OCI-LY7 (cell line): ENCODE data around the gene CNGA4. TPM values are rescaled to one million over a fixed set of nuclear protein-coding genes. Genes with fewer than 3 reads are reported as not detected.

ENCODE experiments used
- BruUV-seq: library from RNA; stranded (reverse); fragments of 400-500 nt; replicated peaks from 2 replicates; lab custom pipeline; 2021; lab: Mats Ljungman, UMichigan
- CTCF ChIA-PET: fragments of 300-600 bp; sonication (Branson Sonifier 250); formaldehyde crosslinking; loops from one replicate; lab custom pipeline; 2022; ENCODE audit warnings: antibody characterized with exemption; ENCODE audit not compliant: unreplicated experiment; lab: Charles Lee
- POLR2A ChIA-PET: fragments of 300-600 bp; sonication (Branson Sonifier 250); formaldehyde crosslinking; loops from one replicate; lab custom pipeline; 2022; ENCODE audit warnings: antibody characterized with exemption; lab: Charles Lee
- DNase-seq: peaks from one replicate; pipeline ENCODE4 v3.0.0-alpha.2; 2015; ENCODE audit warnings: low spot score
- H2AFZ ChIP-seq: fragments of 200-600 bp; sonication (generic), shearing (Covaris generic); 2 replicates; pipeline ENCODE4 v1.6.1; 2014; ENCODE audit warnings: mild to moderate bottlenecking, antibody characterized with exemption, low read length, moderate library complexity
- H3K27ac ChIP-seq: fragments of 200-600 bp; sonication (generic); 2 replicates; pipeline ENCODE4 v1.5.1; 2014; ENCODE audit warnings: mixed run types, low read depth, mild to moderate bottlenecking, moderate library complexity, low read length, inconsistent platforms; ENCODE audit not compliant: poor library complexity, severe bottlenecking
- H3K36me3 ChIP-seq: fragments of 200-600 bp; sonication (generic); 2 replicates; pipeline ENCODE4 v1.6.1; 2014; ENCODE audit warnings: mild to moderate bottlenecking, antibody characterized with exemption, low read length, moderate library complexity, mixed read lengths; ENCODE audit not compliant: insufficient read depth
- H3K4me1 ChIP-seq: fragments of 200-600 bp; sonication (generic); 2 replicates; pipeline ENCODE4 v1.5.1; 2014; ENCODE audit warnings: mild to moderate bottlenecking, low read length; ENCODE audit not compliant: insufficient read depth, poor library complexity, severe bottlenecking
- H3K4me2 ChIP-seq: fragments of 200-600 bp; sonication (generic); 2 replicates; pipeline ENCODE4 v1.6.1; 2014; ENCODE audit warnings: mild to moderate bottlenecking, low read length
- H3K4me3 ChIP-seq: fragments of 200-600 bp; sonication (generic); 2 replicates; pipeline ENCODE4 v1.5.1; 2014; ENCODE audit warnings: mild to moderate bottlenecking, low read depth, low read length; ENCODE audit not compliant: poor library complexity, severe bottlenecking
- H3K79me2 ChIP-seq: fragments of 200-600 bp; sonication (generic); 2 replicates; pipeline ENCODE4 v1.6.1; 2016; ENCODE audit warnings: low read depth, mild to moderate bottlenecking, low read length, moderate library complexity, mixed read lengths; ENCODE audit not compliant: insufficient read depth
- H3K9me2 ChIP-seq: fragments of 200-600 bp; sonication (generic); 2 replicates; pipeline ENCODE4 v1.6.1; 2016; ENCODE audit warnings: mild to moderate bottlenecking, low read length, mixed read lengths; ENCODE audit not compliant: insufficient read depth
- H3K9me3 ChIP-seq: fragments of 200-600 bp; sonication (generic); 2 replicates; pipeline ENCODE4 v1.6.1; 2014; ENCODE audit warnings: mild to moderate bottlenecking, mixed run types, low read length, mixed read lengths
- H4K20me1 ChIP-seq: fragments of 200-600 bp; sonication (generic); 2 replicates; pipeline ENCODE4 v1.6.1; 2014; ENCODE audit warnings: mild to moderate bottlenecking, antibody characterized with exemption, low read length, moderate library complexity, mixed read lengths; ENCODE audit not compliant: insufficient read depth
- EZH2phosphoT487 ChIP-seq: fragments of 200-600 bp; sonication (generic); IDR thresholded peaks from 2 replicates; pipeline ENCODE4 v1.6.1; 2018; ENCODE audit warnings: low read depth, borderline replicate concordance, mild to moderate bottlenecking, mixed run types, antibody characterized with exemption, low read length, moderate library complexity, mixed read lengths
- intact Hi-C: fragments of 100-400 bp; cut with micrococcal nuclease; formaldehyde crosslinking; loops from one replicate; pipeline ENCODE4 v1.10.0; 2022; ENCODE audit not compliant: unreplicated experiment
- total RNA-seq, 2 experiments: library from RNA; depleted of rRNA in 1 of 2; stranded (reverse); fragments of >200 nt in 1 of 2; shearing (Covaris generic) in 1 of 2; gene quantifications; 2 replicates each; pipeline ENCODE4 v1.2.3, GENCODE V29; 2014 to 2022
- TF ChIP-seq, protein P1 (sequence below): fragments of 200-600 bp; sonication (generic); conservative IDR thresholded peaks from 2 replicates; pipeline ENCODE4 v1.5.1; 2014; ENCODE audit warnings: mild to moderate bottlenecking, antibody characterized with exemption, low read length, moderate library complexity, mixed read lengths

The CNGA4 gene
- total RNA-seq, 2 experiments from 2014 or later: 0.28 to 0.97 TPM

- Histone ChIP-seq H3K4me1 (no peaks in the 10 kb centered on the region), H3K36me3 (peaks cover 48% of the 10 kb centered on the region), H3K4me2 (no peak overlapping the region), H3K9me3 (no peaks in the 10 kb centered on the region), H3K9me2 (no peaks in the 10 kb centered on the region), H3K27ac (no peak overlapping the region), H3K4me3 (no peak overlapping the region), H3K79me2 (no peaks in the 10 kb centered on the region), H4K20me1 (no peaks in the 10 kb centered on the region), H2AFZ (no peak overlapping the region)
- ChIA-PET CTCF (interaction anchor here (0.6 kb wide), 1 partner anchor 10 kb away, joined by 3 read pairs; no protein-coding TSS in a partner anchor), POLR2A (interaction anchor here (1.4 to 1.7 kb wide), 3 partner anchors 9 to 13 kb away, joined by 4 to 6 read pairs (median 6); no protein-coding TSS in a partner anchor)
- TF ChIP-seq, protein P1, sequence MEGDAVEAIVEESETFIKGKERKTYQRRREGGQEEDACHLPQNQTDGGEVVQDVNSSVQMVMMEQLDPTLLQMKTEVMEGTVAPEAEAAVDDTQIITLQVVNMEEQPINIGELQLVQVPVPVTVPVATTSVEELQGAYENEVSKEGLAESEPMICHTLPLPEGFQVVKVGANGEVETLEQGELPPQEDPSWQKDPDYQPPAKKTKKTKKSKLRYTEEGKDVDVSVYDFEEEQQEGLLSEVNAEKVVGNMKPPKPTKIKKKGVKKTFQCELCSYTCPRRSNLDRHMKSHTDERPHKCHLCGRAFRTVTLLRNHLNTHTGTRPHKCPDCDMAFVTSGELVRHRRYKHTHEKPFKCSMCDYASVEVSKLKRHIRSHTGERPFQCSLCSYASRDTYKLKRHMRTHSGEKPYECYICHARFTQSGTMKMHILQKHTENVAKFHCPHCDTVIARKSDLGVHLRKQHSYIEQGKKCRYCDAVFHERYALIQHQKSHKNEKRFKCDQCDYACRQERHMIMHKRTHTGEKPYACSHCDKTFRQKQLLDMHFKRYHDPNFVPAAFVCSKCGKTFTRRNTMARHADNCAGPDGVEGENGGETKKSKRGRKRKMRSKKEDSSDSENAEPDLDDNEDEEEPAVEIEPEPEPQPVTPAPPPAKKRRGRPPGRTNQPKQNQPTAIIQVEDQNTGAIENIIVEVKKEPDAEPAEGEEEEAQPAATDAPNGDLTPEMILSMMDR: no peak
- intact Hi-C loops: no loop called here
- DNase-seq: no peak
- BruUV-seq: no TSS peak
Measured at GRCh38 chr11:6224421-6224820, 14.5 kb upstream of the CNGA4 start.

DNA sequence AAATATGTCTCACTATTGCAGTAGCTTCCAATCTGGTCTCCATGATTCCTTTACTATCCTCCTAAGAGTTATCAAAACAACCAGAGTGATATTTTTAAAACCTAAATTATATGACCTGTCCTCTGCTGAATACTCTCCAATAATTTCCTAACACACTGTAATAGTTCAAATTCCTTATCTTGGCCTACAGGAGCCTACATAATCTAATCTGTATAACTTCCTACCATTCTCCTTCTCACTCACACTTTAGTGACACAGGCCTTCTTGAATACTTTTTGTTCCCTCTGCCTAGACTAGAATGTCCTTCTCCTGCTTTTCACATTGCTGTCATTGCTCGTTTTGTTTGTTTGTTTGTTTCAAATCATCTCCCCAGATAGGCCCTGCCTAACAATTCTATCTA, 13.9 kb upstream of the CNGA4 start:
- Histone ChIP-seq H2AFZ (no peak overlapping the region), H4K20me1 (no peaks in the 10 kb centered on the region), H3K27ac (no peak overlapping the region), H3K4me3 (no peak overlapping the region), H3K9me2 (no peaks in the 10 kb centered on the region), H3K4me2 (no peak overlapping the region), H3K79me2 (no peaks in the 10 kb centered on the region), H3K36me3 (peaks cover 42% of the 10 kb centered on the region), H3K9me3 (no peaks in the 10 kb centered on the region), H3K4me1 (peaks cover 2% of the 10 kb centered on the region)
- DNase-seq: no peak
- ChIA-PET CTCF (interaction anchor here (0.6 kb wide), 1 partner anchor 8 kb away, joined by 3 read pairs; no protein-coding TSS in a partner anchor), POLR2A (interaction anchor here (0.7 to 1.7 kb wide), 4 partner anchors 8 to 57 kb away, joined by 3 to 6 read pairs (median 5); no protein-coding TSS in a partner anchor)
- TF ChIP-seq, protein P1: no peak
- TF ChIP-seq EZH2phosphoT487: no peak
- no TSS peak for BruUV-seq
- intact Hi-C loops: no loop called here

DNA sequence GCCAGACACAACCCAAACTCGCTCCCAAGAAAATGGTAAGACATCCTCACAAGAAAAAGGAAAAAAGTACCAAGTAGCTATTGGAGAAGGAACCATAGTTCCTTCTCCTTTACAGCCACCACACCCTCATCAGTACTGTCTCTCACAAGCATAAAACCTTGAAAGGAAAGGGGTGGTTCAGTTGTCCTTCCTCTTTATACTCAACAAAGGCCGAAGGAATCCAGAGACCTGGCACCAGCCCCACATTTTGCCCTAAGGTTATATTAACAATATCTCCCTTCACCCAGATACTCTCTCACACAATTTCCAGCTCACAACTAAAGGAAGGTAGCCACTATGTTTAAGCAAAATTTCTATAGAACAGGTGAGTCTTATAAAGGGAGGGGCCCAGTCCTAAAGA, 13.0 kb upstream of the CNGA4 start:
- POLR2A ChIA-PET: interaction anchor here (1.4 kb wide), 1 partner anchor 10 kb away, joined by 6 read pairs; no protein-coding TSS in a partner anchor

More for the DNA sequence above, 13.0 kb upstream of the CNGA4 start:
- intact Hi-C loops: no loop called here
- H3K4me2 ChIP-seq: no peak overlapping the region
- CTCF ChIA-PET: interaction anchor here (0.6 kb wide), 1 partner anchor 9 kb away, joined by 3 read pairs; no protein-coding TSS in a partner anchor
- no peaks in the 10 kb centered on the region; the same call in 1 of the 2 replicates for H4K20me1 ChIP-seq
- BruUV-seq: no TSS peak
- no peak overlapping the region for H3K27ac ChIP-seq
- H2AFZ ChIP-seq: no peak overlapping the region
- peaks cover 34% of the 10 kb centered on the region for H3K36me3 ChIP-seq
- TF ChIP-seq EZH2phosphoT487: no peak
- TF ChIP-seq, protein P1: no peak
- no peaks in the 10 kb centered on the region for H3K9me3 ChIP-seq
- no peak for DNase-seq
- no peak overlapping the region for H3K4me3 ChIP-seq
- H3K79me2 ChIP-seq: no peaks in the 10 kb centered on the region
- H3K4me1 ChIP-seq: peaks cover 6% of the 10 kb centered on the region
- no peaks in the 10 kb centered on the region for H3K9me2 ChIP-seq
